Measurements from ENCODE around the gene SLC35C1. TPM values are rescaled to one million over a fixed set of nuclear protein-coding genes. Genes with fewer than 3 reads are reported as not detected.

Gene SLC35C1
- total RNA-seq, 1 donor, result 6.2 TPM

DNA sequence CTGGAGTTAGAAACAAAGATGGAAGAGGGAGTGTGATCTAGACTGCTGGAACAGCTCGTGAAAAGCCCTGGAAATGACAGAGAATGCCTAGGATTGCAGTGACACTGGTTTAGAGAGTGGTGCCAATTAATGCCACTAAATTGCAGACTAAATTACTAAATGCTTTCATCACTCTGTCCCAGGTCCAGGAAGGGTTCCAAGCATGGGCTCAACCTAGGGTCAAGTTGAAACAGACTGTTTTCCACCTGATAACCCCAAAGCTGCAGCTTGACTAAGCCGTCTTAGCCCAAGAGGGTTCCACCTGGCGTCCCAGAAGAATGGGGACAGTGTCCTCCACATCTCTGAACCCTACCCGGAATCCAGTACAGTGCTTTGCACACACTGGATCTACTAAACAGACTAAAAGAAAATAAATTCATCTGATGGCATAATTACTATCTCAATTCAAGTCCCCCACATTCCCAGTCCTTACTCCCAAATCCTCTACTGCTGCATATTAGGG is 41.3 kb downstream of the SLC35C1 start:
- no peak overlapping the region for H3K4me3 ChIP-seq (ENCODE audit: low read depth, low read length)
- DNase-seq (ENCODE audit: low read depth), result no peak
- TF ChIP-seq, protein P1, sequence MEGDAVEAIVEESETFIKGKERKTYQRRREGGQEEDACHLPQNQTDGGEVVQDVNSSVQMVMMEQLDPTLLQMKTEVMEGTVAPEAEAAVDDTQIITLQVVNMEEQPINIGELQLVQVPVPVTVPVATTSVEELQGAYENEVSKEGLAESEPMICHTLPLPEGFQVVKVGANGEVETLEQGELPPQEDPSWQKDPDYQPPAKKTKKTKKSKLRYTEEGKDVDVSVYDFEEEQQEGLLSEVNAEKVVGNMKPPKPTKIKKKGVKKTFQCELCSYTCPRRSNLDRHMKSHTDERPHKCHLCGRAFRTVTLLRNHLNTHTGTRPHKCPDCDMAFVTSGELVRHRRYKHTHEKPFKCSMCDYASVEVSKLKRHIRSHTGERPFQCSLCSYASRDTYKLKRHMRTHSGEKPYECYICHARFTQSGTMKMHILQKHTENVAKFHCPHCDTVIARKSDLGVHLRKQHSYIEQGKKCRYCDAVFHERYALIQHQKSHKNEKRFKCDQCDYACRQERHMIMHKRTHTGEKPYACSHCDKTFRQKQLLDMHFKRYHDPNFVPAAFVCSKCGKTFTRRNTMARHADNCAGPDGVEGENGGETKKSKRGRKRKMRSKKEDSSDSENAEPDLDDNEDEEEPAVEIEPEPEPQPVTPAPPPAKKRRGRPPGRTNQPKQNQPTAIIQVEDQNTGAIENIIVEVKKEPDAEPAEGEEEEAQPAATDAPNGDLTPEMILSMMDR (IDR thresholded peaks at IDR 0.05; ENCODE audit: insufficient read depth, low read length), result no peak

DNA sequence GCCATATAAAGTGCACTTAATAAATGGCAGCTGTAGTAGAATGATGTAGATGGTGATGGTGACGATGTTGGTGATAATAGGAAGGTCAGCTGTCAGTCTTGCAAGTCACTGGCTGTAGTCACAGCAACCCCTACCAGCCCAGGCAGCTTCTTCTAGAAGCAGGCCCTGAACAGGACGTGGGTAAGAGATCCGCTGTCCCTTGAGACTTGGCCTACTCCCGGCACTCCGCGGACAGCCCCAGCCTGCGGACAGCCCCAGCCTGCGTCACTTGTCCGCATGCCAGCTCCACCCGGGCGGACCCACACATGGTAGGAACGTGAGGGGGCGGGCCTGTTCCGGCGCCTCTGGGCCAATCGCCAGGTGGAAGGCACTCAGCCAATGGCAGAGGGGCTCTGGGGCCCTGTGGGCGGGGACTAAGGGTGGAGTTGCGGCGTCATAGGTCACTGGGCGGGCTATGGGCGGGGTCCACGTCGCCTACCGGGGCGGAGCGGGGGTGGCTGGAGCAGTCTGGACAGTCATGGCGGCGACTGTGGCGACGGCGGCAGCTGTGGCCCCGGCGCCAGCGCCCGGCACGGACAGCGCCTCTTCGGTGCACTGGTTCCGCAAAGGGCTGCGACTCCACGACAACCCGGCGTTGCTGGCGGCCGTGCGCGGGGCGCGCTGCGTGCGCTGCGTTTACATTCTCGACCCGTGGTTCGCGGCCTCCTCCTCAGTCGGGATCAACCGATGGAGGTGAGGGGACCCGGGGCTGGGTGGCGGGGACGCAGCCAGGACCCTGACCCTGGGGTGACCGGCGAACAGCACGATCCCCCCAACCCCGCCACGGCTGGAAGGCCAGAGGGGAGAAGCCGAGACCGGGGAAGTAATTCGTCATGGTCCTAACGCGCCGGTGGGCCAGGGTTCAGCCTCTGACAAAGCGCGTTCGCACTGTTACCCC is 42.3 kb downstream of the SLC35C1 start, which contains the start of gene CRY2:
CRY2 (plus strand) TSS at position 502 of the 937 bp plus-strand sequence; CDS start at position 518, 16 bp downstream.
- H3K4me3 ChIP-seq (ENCODE audit: low read depth, low read length), result peak within 1 kb of the TSS; percentile 90
- peak; percentile 98 for DNase-seq (ENCODE audit: low read depth)
- TF ChIP-seq, protein P1 (IDR thresholded peaks at IDR 0.05; ENCODE audit: insufficient read depth, low read length), result no peak

DNA sequence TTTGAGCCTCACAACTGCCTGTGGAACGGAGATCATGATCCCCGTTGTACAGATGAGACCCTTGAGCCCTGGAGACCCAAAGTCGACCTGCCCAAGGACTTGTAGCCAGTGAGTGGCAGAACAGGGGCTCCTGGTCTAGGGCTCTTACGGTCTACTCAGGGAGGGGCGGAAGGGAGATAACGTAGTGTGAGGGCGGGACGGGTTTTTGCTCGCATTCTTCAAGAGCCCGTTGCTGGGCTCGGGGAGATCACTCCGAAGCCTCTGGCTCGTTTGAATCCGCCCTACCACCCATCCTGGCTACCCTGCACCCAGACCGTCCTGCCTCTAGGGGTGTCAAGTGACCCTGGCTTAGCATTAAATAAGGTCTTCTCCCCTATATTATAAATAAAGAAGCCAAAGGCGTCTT is 43.0 kb downstream of the SLC35C1 start:
- H3K4me3 ChIP-seq (ENCODE audit: low read depth, low read length), result peak overlapping the region; percentile 90
- peak; percentile 77 for DNase-seq (ENCODE audit: low read depth)
- TF ChIP-seq, protein P1 (IDR thresholded peaks at IDR 0.05; ENCODE audit: insufficient read depth, low read length), result peak; percentile 42

DNA sequence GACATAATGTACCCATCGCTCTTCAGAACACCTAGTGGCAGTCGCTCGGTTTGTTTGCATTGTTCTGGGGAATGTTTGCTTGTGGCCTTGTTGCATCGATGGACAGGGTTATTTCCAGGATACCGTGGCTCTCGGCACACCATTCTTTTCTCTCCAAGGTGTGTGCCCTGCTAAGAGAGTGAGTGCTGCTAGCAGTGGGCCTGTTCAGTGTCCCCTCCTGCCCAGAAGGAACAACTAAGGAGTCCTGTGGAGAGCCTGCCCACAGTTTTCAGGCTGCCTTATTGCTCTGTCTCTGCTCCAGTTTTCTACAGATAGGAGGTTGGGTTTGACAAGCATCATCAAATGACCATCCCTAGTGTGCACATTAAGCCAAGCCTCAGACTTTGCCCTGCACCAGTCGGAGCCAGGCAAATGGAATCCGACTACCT is 43.7 kb downstream of the SLC35C1 start:
- TF ChIP-seq, protein P1 (IDR thresholded peaks at IDR 0.05; ENCODE audit: insufficient read depth, low read length), result no peak
- DNase-seq (ENCODE audit: low read depth), result no peak
- peak overlapping the region; percentile 90 for H3K4me3 ChIP-seq (ENCODE audit: low read depth, low read length)

DNA sequence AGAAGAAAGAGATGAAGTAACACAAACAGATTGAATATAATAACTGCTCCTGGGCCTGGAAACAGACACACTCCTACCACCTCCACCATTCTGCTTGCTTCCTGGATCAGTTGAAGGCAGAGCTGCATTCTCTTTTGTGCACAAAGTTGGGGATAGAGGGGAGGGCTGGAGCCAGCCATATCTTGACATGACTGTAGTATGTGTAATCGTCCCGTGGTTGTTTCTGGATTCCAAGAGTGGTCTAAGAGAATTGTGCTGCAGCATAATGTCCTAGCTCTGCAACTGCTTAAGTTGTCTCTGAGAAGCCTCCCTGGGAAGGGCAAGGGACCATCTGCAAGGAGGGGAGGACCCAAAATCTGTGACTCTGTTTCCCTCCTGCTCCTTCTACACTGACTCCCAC is 45.5 kb downstream of the SLC35C1 start:
- peak; percentile 62 for DNase-seq (ENCODE audit: low read depth)
- H3K4me3 ChIP-seq (ENCODE audit: low read depth, low read length), result no peak overlapping the region
- TF ChIP-seq, protein P1 (IDR thresholded peaks at IDR 0.05; ENCODE audit: insufficient read depth, low read length), result no peak

DNA sequence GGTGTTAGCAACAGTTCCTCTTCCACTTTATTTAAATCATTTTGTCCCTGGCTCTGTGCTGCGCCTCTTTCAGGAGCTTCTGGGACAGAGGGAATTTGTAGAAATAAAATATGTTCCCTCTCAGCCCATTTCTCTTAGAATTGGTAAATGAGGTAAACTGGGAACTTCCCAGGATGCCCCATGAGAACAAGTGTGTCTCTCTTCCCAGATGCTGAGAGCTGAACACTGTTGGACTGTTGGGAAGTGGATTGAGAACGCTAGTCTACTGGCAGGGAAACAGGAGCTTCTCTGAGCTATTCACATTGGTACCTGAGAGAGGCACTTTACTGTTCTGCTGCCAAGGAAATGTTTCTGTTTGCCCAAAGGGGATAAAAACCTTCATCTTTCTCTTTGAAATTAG is 46.3 kb downstream of the SLC35C1 start:
- TF ChIP-seq, protein P1 (IDR thresholded peaks at IDR 0.05; ENCODE audit: insufficient read depth, low read length), result no peak
- DNase-seq (ENCODE audit: low read depth), result no peak
- no peak overlapping the region for H3K4me3 ChIP-seq (ENCODE audit: low read depth, low read length)
